Neuronal stem cell (in vitro differentiated cells): Measurements from ENCODE around the gene USP36.

Experiments used
- DNase-seq: peaks from one replicate; pipeline ENCODE4 v3.0.0-alpha.2; 2013; ENCODE audit warnings: low spot score
- H2AFZ ChIP-seq: one replicate; pipeline ENCODE4 v1.6.1; 2013; ENCODE audit warnings: mild to moderate bottlenecking, low read length, inconsistent platforms
- H2AK5ac ChIP-seq: 2 replicates; pipeline ENCODE4 v1.6.1; 2013; ENCODE audit warnings: low read depth, mild to moderate bottlenecking, inconsistent platforms, low read length, moderate library complexity, mixed read lengths
- H2BK120ac ChIP-seq: 2 replicates; pipeline ENCODE4 v1.6.1; 2013; ENCODE audit warnings: low read depth, mild to moderate bottlenecking, inconsistent platforms, low read length, moderate library complexity, mixed read lengths
- H2BK12ac ChIP-seq: one replicate; pipeline ENCODE4 v1.6.1; 2013; ENCODE audit warnings: low read length, inconsistent platforms
- H2BK15ac ChIP-seq: 2 replicates; pipeline ENCODE4 v1.6.1; 2013; ENCODE audit warnings: mild to moderate bottlenecking, low read length, inconsistent platforms, mixed read lengths
- H2BK5ac ChIP-seq: one replicate; pipeline ENCODE4 v1.6.1; 2013; ENCODE audit warnings: inconsistent platforms, mild to moderate bottlenecking, low read length, moderate library complexity
- H3K14ac ChIP-seq: one replicate; pipeline ENCODE4 v1.6.1; 2013; ENCODE audit warnings: low read length, inconsistent platforms
- H3K18ac ChIP-seq: 2 replicates; pipeline ENCODE4 v1.6.1; 2013; ENCODE audit warnings: low read length, inconsistent platforms
- H3K23ac ChIP-seq: 2 replicates; pipeline ENCODE4 v1.6.1; 2013; ENCODE audit warnings: low read depth, mild to moderate bottlenecking, mixed read lengths, low read length, inconsistent platforms; ENCODE audit not compliant: poor library complexity
- H3K27ac ChIP-seq: replicated peaks from 3 replicates; pipeline ENCODE4 v1.5.1; 2013; ENCODE audit warnings: low read length, inconsistent platforms
- H3K27me3 ChIP-seq, 3 experiments: 2 replicates each; pipeline ENCODE4 v1.6.1; 2013; ENCODE audit warnings: low read length in 3 of 3, mild to moderate bottlenecking in 2 of 3, inconsistent platforms in 1 of 3, low read depth in 1 of 3, mixed read lengths in 1 of 3, moderate library complexity in 1 of 3; ENCODE audit not compliant: control insufficient read depth in 3 of 3, insufficient read depth in 3 of 3
- H3K36me3 ChIP-seq, 2 donors: replicated peaks in 1 of 2; 2 replicates each; pipeline ENCODE4 v1.6.1; 2013; ENCODE audit warnings: low read length in 2 of 2; ENCODE audit not compliant: control insufficient read depth in 2 of 2, insufficient read depth in 2 of 2
- H3K4ac ChIP-seq: 2 replicates; pipeline ENCODE4 v1.6.1; 2013; ENCODE audit warnings: inconsistent platforms, mild to moderate bottlenecking, low read length, moderate library complexity
- H3K4me1 ChIP-seq, 2 donors: 1 replicate in 1 of 2; 2 replicates in 1 of 2; pipeline ENCODE4 v1.6.1; 2013; ENCODE audit warnings: low read length in 2 of 2, low read depth in 1 of 2; ENCODE audit not compliant: control insufficient read depth in 2 of 2, insufficient read depth in 1 of 2
- H3K4me2 ChIP-seq: one replicate; pipeline ENCODE4 v1.6.1; 2013; ENCODE audit warnings: mild to moderate bottlenecking, low read length, inconsistent platforms; ENCODE audit not compliant: insufficient read depth, poor library complexity, severe bottlenecking
- H3K4me3 ChIP-seq, 2 donors: 2 replicates each; pipeline ENCODE4 v1.5.1; 2013; ENCODE audit warnings: low read length in 2 of 2, mild to moderate bottlenecking in 2 of 2, inconsistent platforms in 1 of 2, moderate library complexity in 1 of 2
- H3K79me1 ChIP-seq: one replicate; pipeline ENCODE4 v1.6.1; 2013; ENCODE audit warnings: low read depth, mild to moderate bottlenecking, inconsistent platforms, low read length, moderate library complexity
- H3K9ac ChIP-seq: one replicate; pipeline ENCODE4 v1.6.1; 2013; ENCODE audit warnings: mild to moderate bottlenecking, low read depth, low read length, inconsistent platforms; ENCODE audit not compliant: poor library complexity
- H3K9me3 ChIP-seq, 2 donors: replicated peaks in 1 of 2; 2 replicates each; pipeline versions ENCODE3 to v1.6.1; 2013; ENCODE audit warnings: low read length in 2 of 2, mild to moderate bottlenecking in 2 of 2, inconsistent platforms in 1 of 2, low read depth in 1 of 2, mixed read lengths in 1 of 2, moderate library complexity in 1 of 2; ENCODE audit not compliant: control insufficient read depth in 2 of 2, insufficient read depth in 1 of 2
- H4K8ac ChIP-seq: one replicate; pipeline ENCODE4 v1.6.1; 2013; ENCODE audit warnings: low read depth, mild to moderate bottlenecking, inconsistent platforms, low read length, moderate library complexity
- H4K91ac ChIP-seq: one replicate; pipeline ENCODE4 v1.6.1; 2013; ENCODE audit warnings: low read length, low read depth, mild to moderate bottlenecking, inconsistent platforms; ENCODE audit not compliant: poor library complexity
- WGBS, 2 donors: extraction: QIAGEN DNeasy Blood & Tissue Kit; methylation state at CpG; one replicate each; pipeline ENCODE4 v1.1.7; 2013; ENCODE audit warnings: missing lambda C conversion rate in 2 of 2, mixed read lengths in 1 of 2; ENCODE audit not compliant: insufficient read length in 2 of 2, insufficient replicate concordance in 1 of 2; ENCODE audit errors: extremely low coverage in 2 of 2; 5-methylcytosine and 5-hydroxymethylcytosine counted together

The USP36 gene

DNA sequence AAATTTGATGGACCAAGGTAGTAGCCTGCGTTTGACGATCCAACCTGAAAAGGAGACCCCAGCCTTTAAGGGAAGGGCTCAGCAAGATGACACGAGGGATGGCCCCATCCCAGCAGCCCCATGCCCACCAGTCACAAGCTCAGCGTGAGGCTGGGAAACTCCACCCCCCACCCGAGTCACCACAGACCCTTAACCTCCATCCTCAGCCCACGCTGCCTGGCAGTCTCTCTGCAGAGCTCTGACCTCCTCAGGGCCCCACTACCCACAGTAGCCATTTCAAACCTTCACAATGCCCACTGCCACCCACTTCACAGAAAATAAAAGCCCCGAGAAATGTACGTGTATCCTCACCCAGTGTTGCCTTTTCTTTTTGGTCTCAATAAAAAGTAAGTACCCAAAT, 18.7 kb downstream of the USP36 start:
- DNase-seq = no peak
- no peak overlapping the region for H4K91ac ChIP-seq
- H3K4me3 ChIP-seq = no peak overlapping the region
- H3K79me1 ChIP-seq = peaks cover 2% of the 10 kb centered on the region
- no peak overlapping the region for H3K4ac ChIP-seq
- H2BK5ac ChIP-seq = no peak overlapping the region
- no peak overlapping the region for H3K14ac ChIP-seq
- H3K9ac ChIP-seq = no peak overlapping the region
- no peak overlapping the region for H4K8ac ChIP-seq
- H2BK12ac ChIP-seq = no peak overlapping the region
- WGBS, 2 donors = no CpG with 5 or more reads among the region's 8 CpGs
- H3K9me3 ChIP-seq = no peaks in the 10 kb centered on the region
- H2BK15ac ChIP-seq = no peak overlapping the region
- H2AK5ac ChIP-seq = no peak overlapping the region
- H3K18ac ChIP-seq = no peak overlapping the region
- H2BK120ac ChIP-seq = no peak overlapping the region
- H3K23ac ChIP-seq = no peak overlapping the region
- no peak overlapping the region for H3K27ac ChIP-seq
- peaks cover 53 to 95% of the 10 kb centered on the region in 2 donors for H3K36me3 ChIP-seq
- H2AFZ ChIP-seq = no peak overlapping the region
- no peaks in the 10 kb centered on the region for H3K27me3 ChIP-seq
- no peak overlapping the region for H3K4me2 ChIP-seq
- peaks cover 8 to 9% of the 10 kb centered on the region in 2 donors for H3K4me1 ChIP-seq

DNA sequence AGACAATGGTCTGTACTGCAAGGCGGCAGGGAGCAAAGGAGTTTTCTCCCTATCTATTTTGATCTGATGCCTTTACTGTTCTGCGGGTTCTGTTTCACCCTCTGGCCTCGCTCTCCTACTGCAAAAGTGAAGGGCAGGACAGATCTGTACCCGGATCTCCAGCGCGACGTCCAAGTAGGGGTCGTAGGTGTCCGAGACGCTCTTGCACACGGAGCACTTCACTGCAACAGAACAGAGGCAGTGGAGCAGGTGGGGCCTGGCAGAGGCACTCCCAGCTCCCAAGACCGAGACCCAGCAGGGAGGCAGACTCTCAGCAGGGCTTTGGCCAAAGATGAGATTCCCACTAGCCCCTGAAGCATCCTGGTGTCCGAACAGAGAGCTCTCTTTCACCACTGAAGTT, 19.8 kb downstream of the USP36 start:
- peaks cover 53 to 95% of the 10 kb centered on the region in 2 donors for H3K36me3 ChIP-seq
- H2BK120ac ChIP-seq = no peak overlapping the region
- no peak overlapping the region for H3K4me2 ChIP-seq
- H4K91ac ChIP-seq = no peak overlapping the region
- no peak for DNase-seq
- no peak overlapping the region for H3K4me3 ChIP-seq
- H2AFZ ChIP-seq = no peak overlapping the region
- peaks cover 8 to 9% of the 10 kb centered on the region in 2 donors for H3K4me1 ChIP-seq
- no peak overlapping the region for H4K8ac ChIP-seq
- no peak overlapping the region for H2AK5ac ChIP-seq
- no CpG with 5 or more reads among the region's 13 CpGs for WGBS, 2 donors
- H2BK5ac ChIP-seq = no peak overlapping the region
- H3K9me3 ChIP-seq = no peaks in the 10 kb centered on the region
- H3K9ac ChIP-seq = no peak overlapping the region
- H3K23ac ChIP-seq = no peak overlapping the region
- no peak overlapping the region for H3K27ac ChIP-seq
- H2BK15ac ChIP-seq = no peak overlapping the region
- H3K27me3 ChIP-seq = no peaks in the 10 kb centered on the region
- H3K79me1 ChIP-seq = no peaks in the 10 kb centered on the region
- no peak overlapping the region for H3K14ac ChIP-seq
- H2BK12ac ChIP-seq = no peak overlapping the region
- H3K4ac ChIP-seq = no peak overlapping the region
- no peak overlapping the region for H3K18ac ChIP-seq

DNA sequence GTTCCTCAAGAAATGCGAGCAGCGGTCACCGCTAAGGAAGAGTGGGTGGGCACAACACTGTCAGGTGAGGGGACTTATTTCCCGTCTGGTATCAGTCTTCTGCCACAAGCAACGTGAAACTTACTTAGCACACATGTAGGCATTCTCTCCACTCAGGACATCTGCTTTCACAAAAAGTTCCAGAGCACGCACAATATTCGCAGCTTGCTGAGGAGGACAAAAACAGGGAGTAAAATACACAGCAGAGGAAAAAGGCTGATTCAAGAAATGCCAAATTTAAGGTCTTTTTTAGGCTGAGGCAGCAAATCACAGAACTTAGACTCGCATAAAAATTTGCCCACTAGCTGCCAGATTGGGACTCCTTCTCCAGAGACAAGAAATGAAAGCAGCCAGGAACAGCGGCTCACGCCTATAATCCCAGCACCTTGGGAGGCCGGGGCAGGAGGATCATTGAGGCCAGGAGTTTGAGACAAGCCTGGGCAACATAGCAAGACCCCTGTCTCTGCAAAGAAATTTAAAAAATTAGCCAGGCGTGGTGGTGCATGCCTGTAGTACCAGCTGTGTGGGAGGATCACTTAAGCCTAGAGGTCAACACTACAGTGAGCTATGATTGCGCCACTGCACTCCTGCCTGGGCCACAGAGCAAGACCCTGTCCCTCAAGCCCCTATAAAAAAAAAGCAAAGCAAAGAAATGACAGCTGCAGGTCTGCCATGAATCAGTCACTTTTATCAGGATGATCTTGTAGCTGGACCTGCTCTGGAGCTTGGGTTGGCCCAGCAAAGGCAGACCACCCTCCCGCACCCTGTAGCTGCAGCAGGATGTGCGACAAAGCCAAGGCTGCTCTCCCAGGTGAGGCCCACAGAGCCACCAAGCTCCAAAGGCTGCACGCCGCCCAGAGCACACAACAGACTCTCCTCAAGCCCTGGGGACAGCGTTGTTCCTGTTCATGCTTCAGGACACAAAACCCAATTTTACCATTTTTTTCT, 20.5 kb downstream of the USP36 start:
- Histone ChIP-seq H3K14ac (no peak overlapping the region), H3K4ac (no peak overlapping the region), H3K27ac (no peak overlapping the region), H2AFZ (no peak overlapping the region), H2BK120ac (no peak overlapping the region), H3K4me3 (no peak overlapping the region), H3K36me3 (peaks cover 54 to 95% of the 10 kb centered on the region in 2 donors), H2BK12ac (no peak overlapping the region), H2AK5ac (no peak overlapping the region), H2BK5ac (no peak overlapping the region), H3K27me3 (no peaks in the 10 kb centered on the region), H4K91ac (no peak overlapping the region), H3K4me2 (no peak overlapping the region), H3K9ac (no peak overlapping the region), H3K9me3 (no peaks in the 10 kb centered on the region), H4K8ac (peak overlapping the region; percentile 52), H3K4me1 (peaks cover 8 to 9% of the 10 kb centered on the region in 2 donors), H2BK15ac (no peak overlapping the region), H3K18ac (no peak overlapping the region), H3K79me1 (no peaks in the 10 kb centered on the region), H3K23ac (no peak overlapping the region)
- no CpG with 5 or more reads among the region's 18 CpGs for WGBS, 2 donors
- DNase-seq = no peak

DNA sequence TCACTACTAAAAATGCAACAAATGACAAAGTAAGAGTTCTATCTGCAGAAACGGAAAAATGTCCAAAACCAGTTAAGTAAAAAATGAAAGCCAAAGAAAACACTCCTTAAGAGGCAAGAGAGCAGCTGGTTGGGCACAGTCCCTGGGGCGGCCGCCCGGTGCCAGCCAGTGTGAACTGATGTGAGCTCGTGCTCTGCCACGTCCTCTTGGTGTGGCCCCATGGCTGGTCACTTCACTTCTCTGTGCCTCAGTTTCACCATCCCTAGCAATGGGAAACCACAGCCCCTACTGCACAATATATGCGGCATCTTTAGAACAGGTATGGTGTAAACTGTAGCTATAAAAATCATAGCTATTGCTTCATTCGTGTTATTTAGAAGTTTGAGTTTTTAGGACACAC, 21.2 kb downstream of the USP36 start:
- H3K4me2 ChIP-seq = no peak overlapping the region
- H3K4me3 ChIP-seq = no peak overlapping the region
- no peak overlapping the region for H2BK5ac ChIP-seq
- peak overlapping the region; percentile 52 for H4K8ac ChIP-seq
- H3K14ac ChIP-seq = no peak overlapping the region
- H2BK15ac ChIP-seq = no peak overlapping the region
- no peak overlapping the region for H3K4ac ChIP-seq
- no peak overlapping the region for H3K27ac ChIP-seq
- H3K23ac ChIP-seq = no peak overlapping the region
- H3K36me3 ChIP-seq = peaks cover 54 to 94% of the 10 kb centered on the region in 2 donors
- peaks cover 8 to 9% of the 10 kb centered on the region in 2 donors for H3K4me1 ChIP-seq
- no peak overlapping the region for H2BK120ac ChIP-seq
- H4K91ac ChIP-seq = no peak overlapping the region
- no peak overlapping the region for H2AK5ac ChIP-seq
- no peak for DNase-seq
- no peak overlapping the region for H2AFZ ChIP-seq
- WGBS, 2 donors = no CpG with 5 or more reads among the region's 8 CpGs
- H2BK12ac ChIP-seq = no peak overlapping the region
- no peaks in the 10 kb centered on the region for H3K27me3 ChIP-seq
- no peaks in the 10 kb centered on the region for H3K79me1 ChIP-seq
- H3K18ac ChIP-seq = no peak overlapping the region
- no peak overlapping the region for H3K9ac ChIP-seq
- H3K9me3 ChIP-seq = no peaks in the 10 kb centered on the region
